Panc1 (cell line): ENCODE data around the gene GPC1. TPM values are rescaled to one million over a fixed set of nuclear protein-coding genes. Genes with fewer than 3 reads are reported as not detected.

Experiments used
- ATAC-seq: fragments of 200-7000 bp; cut with Tn5 transposase; 2 replicates; pipeline ENCODE4 v1.9.1; 2020; ENCODE audit warnings: mild to moderate bottlenecking, moderate library complexity
- BruUV-seq: library from RNA; stranded (reverse); fragments of 400-500 nt; replicated peaks from 2 replicates; lab custom pipeline; 2021; lab: Mats Ljungman, UMichigan
- CTCF ChIA-PET: fragments of 300-600 bp; sonication (Branson Sonifier 250); formaldehyde crosslinking; loops from one replicate; lab custom pipeline; 2022; ENCODE audit warnings: antibody characterized with exemption; lab: Charles Lee
- POLR2A ChIA-PET: fragments of 300-600 bp; sonication (Branson Sonifier 250); formaldehyde crosslinking; loops from one replicate; lab custom pipeline; 2022; ENCODE audit warnings: antibody characterized with exemption; lab: Charles Lee
- DNase-seq: peaks from one replicate; pipeline ENCODE4 v3.0.0-alpha.2; 2010; ENCODE audit warnings: low read depth, low spot score
- H3K27ac ChIP-seq: 2 replicates; pipeline ENCODE4 v1.5.1; 2011; ENCODE audit warnings: mild to moderate bottlenecking, low read length, inconsistent platforms
- H3K27me3 ChIP-seq: fragments of 200-500 bp; sonication (Bioruptor generic); 2 replicates; pipeline ENCODE4 v1.6.0; 2014; ENCODE audit warnings: low read length, inconsistent platforms; ENCODE audit not compliant: control insufficient read depth, insufficient read depth
- H3K36me3 ChIP-seq: fragments of 200-500 bp; sonication (Bioruptor generic); 2 replicates; pipeline ENCODE4 v1.5.1; 2014; ENCODE audit warnings: inconsistent platforms, mild to moderate bottlenecking, low read length, moderate library complexity; ENCODE audit not compliant: control insufficient read depth, insufficient read depth
- H3K4me1 ChIP-seq: 2 replicates; pipeline ENCODE4 v1.5.1; 2011; ENCODE audit warnings: inconsistent platforms, mild to moderate bottlenecking, low read length, moderate library complexity; ENCODE audit not compliant: control insufficient read depth, insufficient read depth
- H3K4me3 ChIP-seq, 2 experiments: 2 replicates each; pipeline ENCODE4 v1.5.1; 2011 to 2012; ENCODE audit warnings: low read depth in 2 of 2, low read length in 2 of 2, mild to moderate bottlenecking in 2 of 2, inconsistent platforms in 1 of 2, moderate library complexity in 1 of 2
- H3K9me3 ChIP-seq: fragments of 200-500 bp; sonication (Bioruptor generic); 2 replicates; pipeline ENCODE4 v1.5.1; 2014; ENCODE audit warnings: low read depth, mild to moderate bottlenecking, inconsistent platforms, low read length, moderate library complexity; ENCODE audit not compliant: control insufficient read depth, insufficient read depth
- CTCF ChIP-seq: fragments of 450-650 bp; IDR thresholded peaks from 2 replicates; pipeline ENCODE4 v1.5.1; 2017; ENCODE audit warnings: mild to moderate bottlenecking
- POLR2AphosphoS5 ChIP-seq: IDR thresholded peaks from 2 replicates; pipeline ENCODE4 v1.6.1; 2012; ENCODE audit warnings: mild to moderate bottlenecking, low read depth, low read length, moderate library complexity
- REST ChIP-seq, 2 experiments: IDR thresholded peaks; 2 replicates each; pipeline ENCODE4 v1.6.1; 2011 to 2012; ENCODE audit warnings: low read depth in 2 of 2, control low read depth in 1 of 2, low read length in 1 of 2, mild to moderate bottlenecking in 1 of 2, moderate library complexity in 1 of 2; ENCODE audit not compliant: insufficient read depth in 1 of 2
- SIN3A ChIP-seq: IDR thresholded peaks from 2 replicates; pipeline ENCODE4 v1.6.1; 2012; ENCODE audit warnings: low read depth, mild to moderate bottlenecking, low read length, moderate library complexity, borderline replicate concordance; ENCODE audit not compliant: insufficient read depth
- TCF7L2 ChIP-seq: IDR thresholded peaks from 2 replicates; pipeline ENCODE4 v1.6.1; 2011; ENCODE audit warnings: mild to moderate bottlenecking, low read depth, low read length, inconsistent platforms
- in situ Hi-C: cut with HindIII; loops from 2 replicates; pipeline ENCODE4 v1.10.0; 2016; ENCODE audit warnings: low sequenced_read_pairs, low pct_unique_long_range_greater_than_20kb
- intact Hi-C: fragments of 100-400 bp; cut with micrococcal nuclease; formaldehyde crosslinking; loops from one replicate; pipeline ENCODE4 v1.10.0; 2022; ENCODE audit not compliant: unreplicated experiment
- total RNA-seq: library from RNA; stranded (reverse); gene quantifications from one replicate; pipeline ENCODE4 v1.2.1, GENCODE V29; 2021; ENCODE audit not compliant: unreplicated experiment

The GPC1 gene
- total RNA-seq, 1 experiment from 2014 or later = 88.7 TPM

GRCh38 chr2:240481720-240482119, 46.3 kb downstream of the GPC1 start:
- ATAC-seq (peak; percentile 54; the same call in 1 of the 2 replicates), DNase-seq (no peak)
- intact Hi-C loops = no loop called here
- in situ Hi-C loops = no loop called here
- H3K36me3 ChIP-seq = no peaks in the 10 kb centered on the region
- no TSS peak for BruUV-seq
- no peaks in the 10 kb centered on the region for H3K9me3 ChIP-seq
- H3K4me3 ChIP-seq = no peak overlapping the region
- TF ChIP-seq REST (IDR thresholded peaks at IDR 0.05; ENCODE audit: insufficient read depth in 1 of 2, low read depth in 2 of 2, low read length in 1 of 2) (no peak), SIN3A (no peak), CTCF (no peak), TCF7L2 (no peak), POLR2AphosphoS5 (no peak)
- CTCF ChIA-PET = no interaction called here
- H3K4me1 ChIP-seq = no peaks in the 10 kb centered on the region
- no peak overlapping the region for H3K27ac ChIP-seq
- POLR2A ChIA-PET = no interaction called here
- H3K27me3 ChIP-seq = no peaks in the 10 kb centered on the region

GRCh38 chr2:240482141-240482540, 46.7 kb downstream of the GPC1 start:
- TF ChIP-seq TCF7L2 = no peak
- no peak for TF ChIP-seq POLR2AphosphoS5
- no peak for TF ChIP-seq CTCF
- no peak for TF ChIP-seq REST (IDR thresholded peaks at IDR 0.05; ENCODE audit: insufficient read depth in 1 of 2, low read depth in 2 of 2, low read length in 1 of 2)
- TF ChIP-seq SIN3A = no peak
- no peaks in the 10 kb centered on the region for H3K27me3 ChIP-seq
- H3K4me1 ChIP-seq = no peaks in the 10 kb centered on the region
- DNase-seq (no peak), ATAC-seq (0 out of 2 replicates have a peak, but pooled peaks have one; percentile 32)
- intact Hi-C loops = no loop called here
- CTCF ChIA-PET = no interaction called here
- BruUV-seq = no TSS peak
- no peak overlapping the region for H3K4me3 ChIP-seq
- H3K27ac ChIP-seq = no peak overlapping the region
- no peaks in the 10 kb centered on the region for H3K36me3 ChIP-seq
- in situ Hi-C loops = no loop called here
- POLR2A ChIA-PET = no interaction called here
- H3K9me3 ChIP-seq = no peaks in the 10 kb centered on the region
